Measurements from ENCODE around the gene ZNF593. TPM values are rescaled to one million over a fixed set of nuclear protein-coding genes. Genes with fewer than 3 reads are reported as not detected.

ZNF593 gene
- total RNA-seq, 4 donors from 2014 or later = 18.4 to 64.1 (median 42.5) TPM

DNA sequence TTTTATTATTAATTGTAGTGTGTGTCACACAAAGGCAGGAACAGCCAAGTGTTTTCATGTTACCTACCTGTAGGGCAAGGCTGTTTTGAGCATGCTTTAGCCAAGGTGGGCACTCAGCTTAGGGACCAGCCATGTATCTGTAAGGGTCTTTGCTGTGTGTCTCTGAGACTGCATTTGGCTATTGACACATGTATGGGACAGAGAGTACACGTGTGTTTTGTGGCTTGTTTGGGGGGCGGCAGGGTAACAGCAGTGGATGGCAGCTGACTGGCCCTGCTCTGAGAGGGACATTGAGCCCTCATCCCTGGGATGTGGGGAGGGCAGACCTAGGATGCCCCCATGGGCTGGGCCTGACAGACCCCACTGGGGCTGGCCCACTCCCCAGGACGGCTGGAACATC, 27.6 kb downstream of the ZNF593 start:
- DNase-seq (ENCODE audit: low spot score) (no peak), ATAC-seq (ENCODE audit: low FRiP score) (no peak)
- TF ChIP-seq, protein P1, sequence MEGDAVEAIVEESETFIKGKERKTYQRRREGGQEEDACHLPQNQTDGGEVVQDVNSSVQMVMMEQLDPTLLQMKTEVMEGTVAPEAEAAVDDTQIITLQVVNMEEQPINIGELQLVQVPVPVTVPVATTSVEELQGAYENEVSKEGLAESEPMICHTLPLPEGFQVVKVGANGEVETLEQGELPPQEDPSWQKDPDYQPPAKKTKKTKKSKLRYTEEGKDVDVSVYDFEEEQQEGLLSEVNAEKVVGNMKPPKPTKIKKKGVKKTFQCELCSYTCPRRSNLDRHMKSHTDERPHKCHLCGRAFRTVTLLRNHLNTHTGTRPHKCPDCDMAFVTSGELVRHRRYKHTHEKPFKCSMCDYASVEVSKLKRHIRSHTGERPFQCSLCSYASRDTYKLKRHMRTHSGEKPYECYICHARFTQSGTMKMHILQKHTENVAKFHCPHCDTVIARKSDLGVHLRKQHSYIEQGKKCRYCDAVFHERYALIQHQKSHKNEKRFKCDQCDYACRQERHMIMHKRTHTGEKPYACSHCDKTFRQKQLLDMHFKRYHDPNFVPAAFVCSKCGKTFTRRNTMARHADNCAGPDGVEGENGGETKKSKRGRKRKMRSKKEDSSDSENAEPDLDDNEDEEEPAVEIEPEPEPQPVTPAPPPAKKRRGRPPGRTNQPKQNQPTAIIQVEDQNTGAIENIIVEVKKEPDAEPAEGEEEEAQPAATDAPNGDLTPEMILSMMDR (IDR thresholded peaks at IDR 0.05) = no peak

DNA sequence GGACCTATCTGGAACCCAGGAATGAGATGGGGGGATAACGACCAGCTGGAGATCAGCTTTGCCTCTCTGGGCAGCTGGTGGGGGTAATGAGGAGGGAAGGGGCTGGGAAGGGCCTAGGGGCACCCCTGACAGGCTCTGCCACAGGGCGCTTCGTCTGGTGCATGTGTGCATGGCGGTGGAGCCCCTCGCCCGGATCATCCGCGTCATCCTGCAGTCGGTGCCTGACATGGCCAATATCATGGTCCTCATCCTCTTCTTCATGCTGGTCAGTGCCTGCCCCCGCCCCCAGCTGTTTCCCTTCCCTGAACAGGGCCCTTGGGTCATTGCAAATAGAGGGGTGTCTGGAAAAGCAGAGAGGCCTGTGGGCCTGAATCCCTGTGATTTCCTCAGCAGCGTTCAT, 28.1 kb downstream of the ZNF593 start:
- ATAC-seq (ENCODE audit: low FRiP score) (no peak), DNase-seq (ENCODE audit: low spot score) (no peak)
- TF ChIP-seq, protein P1 (IDR thresholded peaks at IDR 0.05) = no peak

DNA sequence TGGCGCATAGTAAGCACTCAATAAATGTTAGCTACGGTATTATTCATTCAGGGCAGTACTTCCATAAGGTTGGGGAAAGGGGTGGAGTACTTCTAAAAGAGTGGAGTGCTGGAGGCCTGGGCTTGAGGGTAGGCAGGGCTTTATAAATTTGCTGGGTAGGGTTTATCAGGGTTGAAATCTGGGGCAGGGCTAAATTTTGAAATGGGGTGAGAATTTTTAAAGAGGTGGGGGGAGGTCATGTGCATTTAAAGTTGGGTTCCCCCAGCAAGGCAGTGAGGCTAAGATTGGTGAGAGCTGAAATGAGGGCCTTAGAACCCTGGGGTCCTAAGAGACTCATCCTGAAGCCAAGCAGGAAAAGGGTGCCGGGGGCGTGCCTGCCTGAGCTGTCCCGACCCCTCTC, 30.7 kb downstream of the ZNF593 start:
- no peak for ATAC-seq (ENCODE audit: low FRiP score)
- no peak for DNase-seq (ENCODE audit: low spot score)
- TF ChIP-seq, protein P1 (IDR thresholded peaks at IDR 0.05) = no peak

DNA sequence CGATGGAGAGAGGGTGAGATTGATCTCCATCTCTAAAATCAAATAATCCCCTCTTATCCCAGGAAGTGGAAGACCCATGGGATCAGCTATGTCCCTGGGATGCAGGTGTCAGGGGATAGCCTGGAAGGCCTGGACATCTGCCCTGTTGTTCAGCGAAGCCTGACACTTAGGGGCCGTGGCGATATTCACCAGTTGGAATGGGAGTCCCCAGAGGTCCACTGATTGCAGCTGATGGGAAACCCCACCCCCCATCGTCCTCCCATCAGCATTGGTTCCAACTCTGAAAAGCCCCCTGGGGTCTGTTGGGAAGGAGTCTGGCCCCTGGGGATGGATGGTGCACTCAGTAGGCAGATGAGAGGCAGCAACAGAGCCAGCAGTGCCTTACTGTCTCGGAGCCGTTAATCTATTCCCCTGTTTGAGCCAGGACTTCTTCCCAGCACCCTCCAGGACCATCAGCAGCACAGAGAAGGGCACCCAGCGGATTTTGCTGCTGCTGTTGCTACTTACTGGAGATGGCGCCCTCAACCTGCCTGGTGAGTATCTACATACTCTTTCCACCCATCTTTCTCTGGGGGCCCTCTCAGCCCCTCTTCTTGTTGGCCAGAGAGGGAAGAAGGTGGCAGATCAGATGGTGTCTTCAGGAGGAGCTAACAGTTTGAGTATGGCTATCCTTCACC, 34.1 kb downstream of the ZNF593 start:
- ATAC-seq (ENCODE audit: low FRiP score) (no peak), DNase-seq (ENCODE audit: low spot score) (no peak)
- TF ChIP-seq, protein P1 (IDR thresholded peaks at IDR 0.05) = no peak

DNA sequence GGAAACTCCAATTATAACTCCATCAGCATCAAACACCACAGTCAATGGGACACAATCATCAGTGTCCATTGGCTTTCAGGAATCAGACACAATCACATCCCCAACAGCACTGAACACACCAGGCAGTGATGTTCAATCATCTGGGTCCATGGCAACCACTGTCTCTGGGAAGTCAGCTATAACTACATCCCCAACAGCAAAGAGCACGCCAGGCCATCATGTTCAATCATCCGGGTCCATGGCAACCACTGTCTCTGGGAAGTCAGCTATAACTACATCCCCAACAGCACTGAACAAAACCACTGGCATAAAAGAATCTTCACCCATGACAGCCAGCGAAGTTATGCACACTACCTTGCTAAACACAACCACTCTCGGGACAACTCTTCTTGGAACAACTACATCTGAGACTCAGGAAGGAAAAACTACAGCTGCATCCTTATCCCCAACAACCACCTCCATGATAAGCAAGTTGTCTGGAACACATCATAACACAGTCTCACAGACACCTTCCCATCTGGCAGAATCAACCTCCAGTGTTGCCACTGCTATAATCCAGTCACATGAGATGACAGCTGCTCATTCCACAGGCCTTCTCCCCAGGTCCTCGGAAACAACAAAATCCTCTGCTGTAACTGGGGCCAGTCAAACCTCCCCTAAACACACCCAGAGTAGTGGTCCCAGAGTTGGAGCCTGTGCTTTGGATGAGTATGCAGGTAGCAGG, 40.6 kb downstream of the ZNF593 start:
- TF ChIP-seq, protein P1 (IDR thresholded peaks at IDR 0.05) = no peak
- ATAC-seq (ENCODE audit: low FRiP score) (no peak), DNase-seq (ENCODE audit: low spot score) (no peak)

DNA sequence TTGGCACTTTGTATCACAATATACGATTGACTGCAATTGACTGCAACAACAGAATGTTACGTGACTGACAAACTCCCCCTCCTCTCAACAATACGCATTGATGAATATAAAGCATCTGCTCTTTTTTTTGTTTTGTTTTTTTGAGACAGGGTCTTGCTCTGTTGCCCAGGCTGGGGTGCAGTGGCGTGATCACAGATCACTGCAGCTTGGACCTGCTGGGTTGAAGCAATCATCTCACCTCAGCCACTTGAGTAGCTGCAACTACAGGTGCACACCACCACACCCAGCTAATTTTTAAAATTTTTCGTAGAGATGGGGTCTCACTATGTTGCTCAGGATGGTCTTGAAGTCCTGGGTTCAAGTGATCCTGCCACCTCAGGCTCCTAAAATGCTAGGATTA, 43.0 kb downstream of the ZNF593 start:
- no peak for DNase-seq (ENCODE audit: low spot score)
- TF ChIP-seq, protein P1 (IDR thresholded peaks at IDR 0.05) = no peak
- ATAC-seq (ENCODE audit: low FRiP score) = no peak
